ENCODE results near the gene FAM81B.
"Not testable (repeated sequence)": the region's sequence is repeated elsewhere in the genome, so short reads cannot be mapped to it uniquely, and the experiment has no call there.

The FAM81B gene

GRCh38 chr5:95375591-95375990, 15.6 kb upstream of the FAM81B start:
- Histone ChIP-seq H3K9ac (ENCODE audit: low read depth, low read length) (no peak overlapping the region), H3K36me3 (ENCODE audit: insufficient read depth, low read length) (no peaks in the 10 kb centered on the region), H3K9me3 (replicated peaks; ENCODE audit: low read length) (no peaks in the 10 kb centered on the region), H3K4me2 (ENCODE audit: low read length) (no peak overlapping the region), H3K27me3 (ENCODE audit: control insufficient read depth, insufficient read depth, low read length) (peaks cover 6% of the 10 kb centered on the region), H3K4me3 (ENCODE audit: low read length) (no peak overlapping the region), H3K4me1 (ENCODE audit: control insufficient read depth, insufficient read depth, low read length) (no peaks in the 10 kb centered on the region)

- Histone ChIP-seq H3K27me3 (ENCODE audit: control insufficient read depth, insufficient read depth, low read length) (peaks cover 1% of the 10 kb centered on the region), H3K9ac (ENCODE audit: low read depth, low read length) (no peak overlapping the region), H3K36me3 (ENCODE audit: insufficient read depth, low read length) (no peaks in the 10 kb centered on the region), H3K9me3 (replicated peaks; ENCODE audit: low read length) (no peaks in the 10 kb centered on the region), H3K4me1 (ENCODE audit: control insufficient read depth, insufficient read depth, low read length) (no peaks in the 10 kb centered on the region), H3K4me2 (ENCODE audit: low read length) (no peak overlapping the region), H3K4me3 (ENCODE audit: low read length) (no peak overlapping the region)
Observed at GRCh38 chr5:95379133-95379532, 12.0 kb upstream of the FAM81B start.

GRCh38 chr5:95380103-95380628, 11.0 kb upstream of the FAM81B start:
- Histone ChIP-seq H3K4me1 (ENCODE audit: control insufficient read depth, insufficient read depth, low read length) (no peaks in the 10 kb centered on the region), H3K9me3 (replicated peaks; ENCODE audit: low read length) (no peaks in the 10 kb centered on the region), H3K4me3 (ENCODE audit: low read length) (no peak overlapping the region), H3K36me3 (ENCODE audit: insufficient read depth, low read length) (no peaks in the 10 kb centered on the region), H3K27me3 (ENCODE audit: control insufficient read depth, insufficient read depth, low read length) (no peaks in the 10 kb centered on the region), H3K4me2 (ENCODE audit: low read length) (no peak overlapping the region), H3K9ac (ENCODE audit: low read depth, low read length) (no peak overlapping the region)

DNA sequence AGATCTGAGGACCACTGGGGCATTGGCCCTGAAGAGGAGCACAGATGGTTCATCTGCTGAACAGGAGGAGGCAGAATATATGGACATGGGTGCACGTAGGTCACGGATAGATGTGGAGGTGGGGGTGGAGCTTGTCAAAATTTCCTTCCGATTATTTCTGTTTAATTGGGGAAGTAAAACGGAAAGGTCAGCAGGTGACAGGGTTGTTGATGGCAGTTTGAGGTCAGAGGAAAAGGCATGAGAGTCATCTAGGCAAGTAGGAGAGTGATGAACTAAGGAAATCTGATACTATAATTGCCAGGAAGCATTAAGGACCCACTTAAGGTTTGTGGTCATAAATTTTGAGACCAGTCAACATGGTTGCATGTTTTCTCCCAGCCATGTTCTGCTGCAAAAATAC, 8.4 kb upstream of the FAM81B start:
- H3K9me3 ChIP-seq (replicated peaks; ENCODE audit: low read length): no peaks in the 10 kb centered on the region
- H3K9ac ChIP-seq (ENCODE audit: low read depth, low read length): no peak overlapping the region
- no peaks in the 10 kb centered on the region for H3K36me3 ChIP-seq (ENCODE audit: insufficient read depth, low read length)
- H3K4me1 ChIP-seq (ENCODE audit: control insufficient read depth, insufficient read depth, low read length): no peaks in the 10 kb centered on the region
- H3K4me3 ChIP-seq (ENCODE audit: low read length): no peak overlapping the region
- no peaks in the 10 kb centered on the region for H3K27me3 ChIP-seq (ENCODE audit: control insufficient read depth, insufficient read depth, low read length)
- no peak overlapping the region for H3K4me2 ChIP-seq (ENCODE audit: low read length)

GRCh38 chr5:95384485-95385213, 6.5 kb upstream of the FAM81B start:
- no peak overlapping the region for H3K9ac ChIP-seq (ENCODE audit: low read depth, low read length)

GRCh38 chr5:95385334-95385733, 5.8 kb upstream of the FAM81B start:
- Histone ChIP-seq H3K27me3 (ENCODE audit: control insufficient read depth, insufficient read depth, low read length) (no peaks in the 10 kb centered on the region), H3K4me1 (ENCODE audit: control insufficient read depth, insufficient read depth, low read length) (no peaks in the 10 kb centered on the region), H3K4me2 (ENCODE audit: low read length) (no peak overlapping the region), H3K36me3 (ENCODE audit: insufficient read depth, low read length) (no peaks in the 10 kb centered on the region), H3K4me3 (ENCODE audit: low read length) (no peak overlapping the region), H3K9ac (ENCODE audit: low read depth, low read length) (no peak overlapping the region), H3K9me3 (replicated peaks; ENCODE audit: low read length) (no peaks in the 10 kb centered on the region)

More at GRCh38 chr5:95384485-95385213, 6.5 kb upstream of the FAM81B start:
- Histone ChIP-seq H3K4me2 (ENCODE audit: low read length) (no peak overlapping the region), H3K4me3 (ENCODE audit: low read length) (no peak overlapping the region), H3K36me3 (ENCODE audit: insufficient read depth, low read length) (no peaks in the 10 kb centered on the region), H3K9me3 (replicated peaks; ENCODE audit: low read length) (no peaks in the 10 kb centered on the region), H3K27me3 (ENCODE audit: control insufficient read depth, insufficient read depth, low read length) (no peaks in the 10 kb centered on the region), H3K4me1 (ENCODE audit: control insufficient read depth, insufficient read depth, low read length) (no peaks in the 10 kb centered on the region)

DNA sequence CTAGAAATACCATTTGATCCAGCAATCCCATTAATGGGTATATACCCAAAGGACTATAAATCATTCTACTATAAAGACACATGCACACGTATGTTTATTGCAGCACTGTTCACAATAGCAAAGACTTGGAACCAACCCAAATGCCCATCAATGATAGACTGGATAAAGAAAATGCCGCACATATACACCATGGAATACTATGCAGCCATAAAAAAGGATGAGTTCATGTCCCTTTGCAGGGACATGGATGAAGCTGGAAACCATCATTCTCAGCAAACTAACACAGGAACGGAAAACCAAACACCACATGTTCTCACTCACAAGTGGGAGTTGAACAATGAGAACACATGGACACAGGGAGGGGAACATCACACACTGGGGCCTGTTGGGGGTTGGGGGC, 799 bp downstream of the FAM81B start:
- H3K9ac ChIP-seq (ENCODE audit: low read depth, low read length); H3K4me2 ChIP-seq (ENCODE audit: low read length); H3K36me3 ChIP-seq (ENCODE audit: insufficient read depth, low read length); H3K9me3 ChIP-seq (replicated peaks; ENCODE audit: low read length); H3K4me1 ChIP-seq (ENCODE audit: control insufficient read depth, insufficient read depth, low read length); H3K27me3 ChIP-seq (ENCODE audit: control insufficient read depth, insufficient read depth, low read length); H3K4me3 ChIP-seq (ENCODE audit: low read length): not testable (repeated sequence)

GRCh38 chr5:95392593-95393182, 1.5 kb downstream of the FAM81B start:
- Histone ChIP-seq H3K9me3 (replicated peaks; ENCODE audit: low read length) (no peaks in the 10 kb centered on the region), H3K36me3 (ENCODE audit: insufficient read depth, low read length) (no peaks in the 10 kb centered on the region), H3K9ac (ENCODE audit: low read depth, low read length) (no peak overlapping the region), H3K4me1 (ENCODE audit: control insufficient read depth, insufficient read depth, low read length) (no peaks in the 10 kb centered on the region), H3K4me3 (ENCODE audit: low read length) (no peak overlapping the region), H3K4me2 (ENCODE audit: low read length) (no peak overlapping the region), H3K27me3 (ENCODE audit: control insufficient read depth, insufficient read depth, low read length) (peaks cover 7% of the 10 kb centered on the region)

DNA sequence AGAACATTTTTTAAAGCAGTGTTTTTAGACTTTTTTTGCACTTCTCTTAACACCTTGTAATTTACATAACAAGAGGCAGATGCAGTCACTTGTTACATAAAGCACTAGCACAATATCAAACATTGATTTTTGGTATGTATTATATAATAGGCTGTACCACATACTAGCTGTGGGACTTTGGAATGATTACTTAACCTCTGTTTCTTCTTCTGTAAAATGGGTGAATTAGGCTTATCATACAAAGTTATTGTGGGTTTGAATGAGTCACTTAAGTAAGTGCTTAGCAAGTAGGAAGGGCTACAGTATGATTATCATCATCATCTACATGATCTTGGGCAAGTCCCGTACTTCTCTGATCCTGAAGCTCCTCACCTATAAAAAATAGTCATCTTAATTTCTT, 2.1 kb downstream of the FAM81B start:
- H3K4me1 ChIP-seq (ENCODE audit: control insufficient read depth, insufficient read depth, low read length): no peaks in the 10 kb centered on the region
- no peak overlapping the region for H3K4me3 ChIP-seq (ENCODE audit: low read length)
- H3K4me2 ChIP-seq (ENCODE audit: low read length): no peak overlapping the region
- no peak overlapping the region for H3K9ac ChIP-seq (ENCODE audit: low read depth, low read length)
- no peaks in the 10 kb centered on the region for H3K9me3 ChIP-seq (replicated peaks; ENCODE audit: low read length)
- H3K27me3 ChIP-seq (ENCODE audit: control insufficient read depth, insufficient read depth, low read length): peaks cover 7% of the 10 kb centered on the region
- no peaks in the 10 kb centered on the region for H3K36me3 ChIP-seq (ENCODE audit: insufficient read depth, low read length)

GRCh38 chr5:95398989-95399388, 7.8 kb downstream of the FAM81B start:
- Histone ChIP-seq H3K4me3 (ENCODE audit: low read length) (no peak overlapping the region), H3K27me3 (ENCODE audit: control insufficient read depth, insufficient read depth, low read length) (peaks cover 7% of the 10 kb centered on the region), H3K4me1 (ENCODE audit: control insufficient read depth, insufficient read depth, low read length) (no peaks in the 10 kb centered on the region), H3K9ac (ENCODE audit: low read depth, low read length) (no peak overlapping the region), H3K36me3 (ENCODE audit: insufficient read depth, low read length) (no peaks in the 10 kb centered on the region), H3K4me2 (ENCODE audit: low read length) (no peak overlapping the region), H3K9me3 (replicated peaks; ENCODE audit: low read length) (no peaks in the 10 kb centered on the region)

- Histone ChIP-seq H3K4me1 (ENCODE audit: control insufficient read depth, insufficient read depth, low read length) (peaks cover 9% of the 10 kb centered on the region), H3K4me2 (ENCODE audit: low read length) (no peak overlapping the region), H3K36me3 (ENCODE audit: insufficient read depth, low read length) (no peaks in the 10 kb centered on the region), H3K27me3 (ENCODE audit: control insufficient read depth, insufficient read depth, low read length) (peaks cover under 1% of the 10 kb centered on the region), H3K4me3 (ENCODE audit: low read length) (no peak overlapping the region), H3K9me3 (replicated peaks; ENCODE audit: low read length) (no peaks in the 10 kb centered on the region), H3K9ac (ENCODE audit: low read depth, low read length) (no peak overlapping the region)
Observed at GRCh38 chr5:95401626-95402025, 10.5 kb downstream of the FAM81B start.

GRCh38 chr5:95403996-95404395, 12.8 kb downstream of the FAM81B start:
- H3K27me3 ChIP-seq (ENCODE audit: control insufficient read depth, insufficient read depth, low read length): no peaks in the 10 kb centered on the region
- H3K4me1 ChIP-seq (ENCODE audit: control insufficient read depth, insufficient read depth, low read length): peaks cover 13% of the 10 kb centered on the region
- no peaks in the 10 kb centered on the region for H3K9me3 ChIP-seq (replicated peaks; ENCODE audit: low read length)
- no peak overlapping the region for H3K4me3 ChIP-seq (ENCODE audit: low read length)
- H3K36me3 ChIP-seq (ENCODE audit: insufficient read depth, low read length): no peaks in the 10 kb centered on the region
- no peak overlapping the region for H3K9ac ChIP-seq (ENCODE audit: low read depth, low read length)
- no peak overlapping the region for H3K4me2 ChIP-seq (ENCODE audit: low read length)

Data from skeletal muscle satellite cell (primary cell).